Fibroblast of gingiva (primary cell): ENCODE results near the gene TCF25.
"Not testable (repeated sequence)": the region's sequence is repeated elsewhere in the genome, so short reads cannot be mapped to it uniquely, and the experiment has no call there.

Experiments used
- DNase-seq: peaks from one replicate; pipeline ENCODE4 v3.0.0-alpha.2; 2011; ENCODE audit warnings: low read depth

Gene TCF25

GRCh38 chr16:89904606-89905510 lies 31.5 kb downstream of the TCF25 start:
- no peak for DNase-seq

DNA sequence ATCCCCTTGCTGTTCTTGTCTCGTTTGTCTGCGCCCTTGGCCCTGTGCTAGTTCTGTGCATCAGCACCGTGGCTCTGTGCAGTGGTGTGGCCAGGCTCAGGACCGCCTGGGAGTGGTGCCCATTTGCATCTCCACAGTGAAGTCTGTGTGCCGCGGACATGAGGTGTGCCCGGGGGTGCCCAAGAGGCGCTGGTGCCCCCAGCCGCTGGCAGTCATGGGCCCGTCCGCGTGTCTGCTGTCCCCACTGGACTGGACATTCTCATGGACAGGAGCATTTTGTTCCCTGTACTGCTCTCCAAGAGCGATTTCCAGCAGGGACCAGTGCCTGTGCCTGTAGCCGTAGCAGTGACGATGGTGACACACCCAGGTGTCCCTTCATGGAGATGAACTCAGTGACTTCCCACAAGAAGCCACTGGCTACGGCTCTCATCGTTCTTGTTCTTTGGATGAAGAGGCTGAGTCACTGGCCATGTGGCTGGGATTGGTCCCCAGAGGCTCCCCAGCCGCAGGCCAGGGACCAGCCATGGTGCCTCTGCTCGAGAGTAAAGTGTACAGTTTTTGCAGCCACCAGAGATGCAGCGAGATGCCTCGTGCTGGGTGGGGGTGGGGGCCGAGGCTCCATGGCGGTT lies 32.2 kb downstream of the TCF25 start:
- DNase-seq: no peak

DNA sequence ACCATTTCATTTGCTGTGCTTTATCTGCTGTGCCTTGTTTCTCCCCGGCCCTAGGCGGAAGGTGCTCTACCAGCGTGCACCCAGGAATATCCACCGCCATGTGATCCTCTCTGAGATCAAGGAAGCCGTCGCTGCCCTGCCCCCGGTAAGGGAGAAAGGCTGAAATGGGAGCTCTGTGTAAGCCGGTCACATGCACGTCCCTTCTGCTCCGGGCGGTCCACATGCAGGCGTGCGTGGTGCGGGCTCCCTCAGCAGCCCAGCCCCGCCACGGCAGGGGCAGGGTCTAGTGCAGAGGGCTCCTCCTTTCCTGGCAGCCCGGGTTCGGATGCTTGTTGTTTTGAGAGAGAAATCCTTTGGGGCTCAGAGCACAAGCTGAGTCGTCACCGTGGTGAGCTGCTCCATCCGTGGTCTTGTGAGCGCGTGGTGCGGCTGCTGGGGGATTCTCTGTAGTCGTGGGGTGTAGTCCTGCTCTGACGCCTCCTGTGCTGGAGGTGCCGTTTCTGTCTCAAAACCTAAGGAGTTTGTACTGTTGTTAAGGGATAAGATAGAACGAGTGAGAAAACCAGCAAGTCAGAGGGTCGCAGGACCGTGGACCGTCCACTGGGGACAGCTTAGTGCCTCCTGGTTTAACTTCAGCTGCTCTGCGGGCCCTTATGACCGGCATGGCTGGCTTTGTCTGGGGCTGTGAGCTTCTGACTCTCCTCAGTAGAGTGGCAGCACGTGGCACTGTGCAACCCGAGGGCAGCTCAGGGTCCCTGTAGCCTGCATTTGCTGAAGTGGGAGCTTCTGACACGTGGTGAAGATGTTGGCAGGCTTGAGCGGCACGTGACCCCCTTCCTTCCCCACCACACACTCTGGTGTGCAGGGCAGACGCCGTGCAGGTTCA lies 33.0 kb downstream of the TCF25 start:
- no peak for DNase-seq

DNA sequence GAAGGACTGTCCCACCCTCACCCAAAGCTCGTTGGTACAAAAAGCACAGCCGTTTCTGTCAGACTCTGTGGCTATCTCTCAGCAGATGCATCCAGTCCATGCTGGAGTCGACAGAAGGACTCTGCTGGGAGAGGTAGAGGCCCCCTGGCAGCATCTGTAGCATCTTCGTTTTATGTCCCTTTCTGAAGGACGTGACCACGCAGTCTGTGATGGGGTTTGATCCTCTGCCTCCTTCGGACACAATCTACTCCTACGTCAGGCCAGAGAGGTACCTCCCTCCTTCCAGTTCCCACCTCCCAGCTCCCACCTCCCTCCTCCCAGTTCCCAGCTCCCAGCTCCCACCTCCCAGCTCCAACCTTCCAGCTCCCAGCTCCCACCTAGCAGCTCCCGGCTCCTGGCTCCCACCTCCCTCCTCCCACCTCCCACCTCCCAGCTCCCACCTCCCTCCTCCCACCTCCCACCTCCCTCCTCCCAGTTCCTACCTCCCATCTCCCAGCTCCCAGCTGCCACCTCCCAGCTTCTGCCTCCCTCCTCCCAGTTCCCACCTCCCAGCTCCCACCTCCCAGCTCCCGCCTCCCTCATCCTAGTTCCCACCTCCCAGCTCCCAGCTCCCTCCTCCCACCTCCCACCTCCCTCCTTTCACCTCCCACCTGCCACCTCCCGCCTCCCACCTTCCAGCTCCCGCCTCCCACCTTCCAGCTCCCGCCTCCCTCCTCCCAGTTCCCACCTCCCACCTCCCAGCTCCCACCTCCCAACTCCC lies 33.8 kb downstream of the TCF25 start:
- no peak for DNase-seq

DNA sequence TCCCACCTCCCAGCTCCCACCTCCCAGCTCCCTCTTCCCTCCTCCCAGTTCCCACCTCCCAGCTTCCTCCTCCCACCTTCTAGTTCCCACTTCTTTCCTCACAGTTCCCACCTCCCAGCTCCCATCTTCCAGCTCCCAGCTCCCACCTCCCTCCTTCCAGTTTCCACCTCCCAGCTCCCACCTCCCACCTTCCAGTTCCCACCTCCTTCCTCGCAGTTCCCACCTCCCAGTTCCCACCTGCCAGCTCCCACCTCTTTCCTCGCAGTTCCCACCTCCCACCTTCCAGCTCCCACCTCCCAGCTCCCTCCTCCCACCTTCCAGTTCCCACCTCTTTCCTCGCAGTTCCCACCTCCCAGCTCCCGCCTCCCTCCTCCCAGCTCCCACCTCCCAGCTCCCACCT lies 34.8 kb downstream of the TCF25 start:
- DNase-seq: no peak

DNA sequence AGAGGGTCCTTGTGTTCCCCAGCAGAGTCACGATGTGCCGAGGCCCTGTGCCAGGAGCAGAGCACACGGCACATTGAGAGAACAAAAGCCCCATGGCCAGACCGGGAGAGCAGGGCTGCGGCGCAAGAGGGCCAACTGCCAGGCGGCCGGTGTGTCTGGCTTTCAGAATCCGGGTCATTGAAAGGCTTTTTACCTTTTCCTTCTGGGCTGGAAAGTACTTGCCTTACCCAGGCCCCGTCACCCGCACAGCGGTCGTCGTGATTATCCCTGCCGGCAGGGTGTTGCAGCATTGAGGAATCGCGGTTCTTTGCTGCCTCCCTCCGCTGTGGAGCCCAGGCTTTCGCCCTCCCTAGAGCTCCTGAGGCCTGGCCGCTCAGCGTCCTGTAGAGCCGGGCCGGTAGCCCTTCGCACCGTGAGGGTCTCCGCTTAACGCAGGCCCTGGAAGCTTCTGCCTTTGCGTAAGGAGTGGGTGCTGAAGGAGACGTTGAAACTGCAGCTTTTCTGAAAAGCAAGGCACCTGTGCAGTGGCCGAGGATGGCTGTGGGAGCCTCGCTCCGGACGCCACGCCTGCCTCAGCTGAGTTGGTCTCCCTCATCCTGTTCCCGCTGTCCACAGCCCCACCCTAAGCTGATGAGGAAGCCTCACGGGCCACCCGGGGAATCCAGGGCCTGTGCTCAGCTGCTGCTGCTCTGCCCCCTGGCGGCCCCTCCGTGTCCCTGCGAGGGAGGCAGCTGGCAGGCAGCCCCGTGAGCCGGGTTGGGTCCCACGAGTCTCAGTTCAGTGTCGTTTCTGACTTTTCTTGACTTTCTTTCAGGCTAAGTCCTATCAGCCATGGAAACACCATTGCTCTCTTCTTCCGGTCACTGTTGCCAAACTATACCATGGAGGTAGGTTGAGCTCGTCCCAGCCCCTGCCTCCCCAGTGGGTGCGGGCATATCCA lies 36.7 kb downstream of the TCF25 start:
- peak; percentile 69 for DNase-seq

- DNase-seq: no peak
Measured at GRCh38 chr16:89910717-89911354, 37.4 kb downstream of the TCF25 start.

DNA sequence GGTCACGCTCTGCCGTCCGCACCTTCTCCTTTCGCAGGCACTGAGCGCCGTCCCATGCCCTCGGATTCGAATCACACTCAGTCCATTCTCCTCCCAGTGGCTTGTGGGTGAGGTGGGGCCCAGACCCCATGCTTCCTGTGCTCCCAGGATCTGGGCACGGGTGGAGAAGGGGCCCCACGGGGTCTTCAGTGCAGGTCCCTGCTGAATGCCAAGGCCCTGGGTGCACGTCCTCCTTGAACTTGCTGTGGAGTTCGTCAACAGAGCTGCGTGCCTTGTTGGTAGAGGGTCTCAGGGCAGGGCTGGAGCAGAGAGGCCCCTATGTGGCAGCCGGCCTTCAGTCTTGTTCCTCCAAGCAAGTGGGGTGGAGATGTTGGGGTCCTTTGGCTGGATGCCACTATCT lies 38.0 kb downstream of the TCF25 start:
- no peak for DNase-seq

GRCh38 chr16:89912143-89912542 lies 38.8 kb downstream of the TCF25 start:
- DNase-seq: no peak

DNA sequence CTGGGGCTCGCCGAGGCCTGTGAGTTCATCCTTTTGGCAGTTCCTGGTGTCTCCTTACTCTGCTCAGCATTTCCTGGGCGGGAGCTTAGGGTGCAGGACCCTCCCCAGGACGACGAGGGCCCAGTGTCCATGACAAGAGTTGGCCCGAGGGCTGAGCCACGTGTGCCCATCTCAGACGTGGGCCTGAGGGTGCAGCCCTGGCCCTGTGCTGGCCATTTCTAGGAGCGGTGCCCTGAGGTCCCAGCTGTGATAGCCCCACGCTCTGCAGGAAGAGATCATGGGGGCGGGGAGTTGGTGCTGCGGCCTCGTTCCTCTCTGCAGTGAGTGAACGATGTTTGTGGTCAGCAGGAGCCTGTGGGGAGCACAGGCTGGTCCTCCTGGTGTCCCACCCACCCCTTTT lies 39.2 kb downstream of the TCF25 start:
- DNase-seq: no peak

- no peak for DNase-seq
Measured at GRCh38 chr16:89913408-89914387, 40.3 kb downstream of the TCF25 start.

DNA sequence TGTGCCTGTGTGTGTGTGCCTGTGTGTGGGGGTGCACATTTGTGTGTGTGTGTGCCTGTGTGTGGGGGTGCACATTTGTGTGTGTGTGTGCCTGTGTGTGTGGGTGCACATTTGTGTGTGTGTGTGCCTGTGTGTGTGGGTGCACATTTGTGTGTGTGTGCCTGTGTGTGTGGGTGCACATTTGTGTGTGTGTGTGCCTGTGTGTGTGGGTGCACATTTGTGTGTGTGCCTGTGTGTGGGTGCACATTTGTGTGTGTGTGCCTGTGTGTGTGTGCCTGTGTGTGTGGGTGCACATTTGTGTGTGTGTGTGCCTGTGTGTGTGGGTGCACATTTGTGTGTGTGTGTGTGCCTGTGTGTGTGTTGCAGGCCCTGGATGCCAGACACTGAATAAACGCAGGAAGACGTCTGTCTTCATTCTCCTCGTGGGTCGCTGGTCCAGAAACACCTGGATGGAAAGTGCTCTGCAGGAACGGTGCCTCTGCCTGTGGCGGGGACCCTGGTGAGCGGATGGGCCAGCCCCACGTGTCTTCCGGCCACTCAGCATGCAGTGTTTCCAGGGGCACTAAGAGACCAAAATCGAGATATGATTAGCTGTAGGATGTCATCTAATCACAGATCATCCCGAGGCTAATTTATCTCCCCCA lies 41.4 kb downstream of the TCF25 start:
- DNase-seq: not testable (repeated sequence)

GRCh38 chr16:89915303-89916232 lies 42.2 kb downstream of the TCF25 start:
- DNase-seq: no peak

DNA sequence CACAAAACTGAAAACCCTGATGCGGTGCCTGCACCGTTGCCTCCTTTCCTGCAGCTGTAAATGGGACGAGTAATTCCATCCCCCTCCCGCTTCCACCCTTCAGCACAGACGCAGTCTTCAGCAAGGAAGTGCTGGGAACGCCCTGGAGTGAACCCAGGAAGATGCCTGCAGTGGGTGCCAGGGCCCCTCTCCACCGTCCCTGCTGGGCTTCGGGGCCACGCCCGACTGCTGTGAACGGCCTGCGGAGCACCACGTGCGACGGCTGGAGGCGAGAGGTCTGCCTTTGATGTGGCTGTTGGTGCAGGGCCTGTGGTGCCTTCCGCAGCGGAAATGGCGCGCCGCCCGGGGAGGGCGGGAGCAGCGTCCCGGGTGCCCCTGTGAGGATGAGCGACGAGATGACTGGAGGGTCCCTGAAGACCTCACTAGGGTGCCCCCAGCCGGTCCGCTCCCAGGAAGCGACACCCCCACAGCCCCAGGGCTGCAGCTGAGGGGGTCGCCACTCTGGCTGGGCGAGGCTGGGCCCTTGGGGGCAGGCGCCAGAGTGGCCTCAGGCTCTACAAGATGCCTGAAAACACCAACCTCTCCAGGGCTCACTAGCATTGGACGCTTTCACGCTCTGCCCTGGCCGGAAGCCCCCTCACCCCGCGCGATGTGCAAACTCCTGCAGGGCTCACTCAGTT lies 44.5 kb downstream of the TCF25 start:
- peak; percentile 93 for DNase-seq

GRCh38 chr16:89918453-89919347 lies 45.3 kb downstream of the TCF25 start, which contains the start of gene MC1R:
Gene MC1R, plus strand, starts transcription at chr16:89918862. Its CDS starts 397 bp downstream, at chr16:89919259.
- DNase-seq: peak; percentile 32
